ENCODE results near the gene ST3GAL3. TPM values are rescaled to one million over a fixed set of nuclear protein-coding genes. Genes with fewer than 3 reads are reported as not detected.

ST3GAL3 gene
- total and polyA plus RNA-seq, 2 donors (not counting 3 experiments of a cell fraction or from before 2014, with no cell fraction given), result 14.3 to 35.8 TPM

DNA sequence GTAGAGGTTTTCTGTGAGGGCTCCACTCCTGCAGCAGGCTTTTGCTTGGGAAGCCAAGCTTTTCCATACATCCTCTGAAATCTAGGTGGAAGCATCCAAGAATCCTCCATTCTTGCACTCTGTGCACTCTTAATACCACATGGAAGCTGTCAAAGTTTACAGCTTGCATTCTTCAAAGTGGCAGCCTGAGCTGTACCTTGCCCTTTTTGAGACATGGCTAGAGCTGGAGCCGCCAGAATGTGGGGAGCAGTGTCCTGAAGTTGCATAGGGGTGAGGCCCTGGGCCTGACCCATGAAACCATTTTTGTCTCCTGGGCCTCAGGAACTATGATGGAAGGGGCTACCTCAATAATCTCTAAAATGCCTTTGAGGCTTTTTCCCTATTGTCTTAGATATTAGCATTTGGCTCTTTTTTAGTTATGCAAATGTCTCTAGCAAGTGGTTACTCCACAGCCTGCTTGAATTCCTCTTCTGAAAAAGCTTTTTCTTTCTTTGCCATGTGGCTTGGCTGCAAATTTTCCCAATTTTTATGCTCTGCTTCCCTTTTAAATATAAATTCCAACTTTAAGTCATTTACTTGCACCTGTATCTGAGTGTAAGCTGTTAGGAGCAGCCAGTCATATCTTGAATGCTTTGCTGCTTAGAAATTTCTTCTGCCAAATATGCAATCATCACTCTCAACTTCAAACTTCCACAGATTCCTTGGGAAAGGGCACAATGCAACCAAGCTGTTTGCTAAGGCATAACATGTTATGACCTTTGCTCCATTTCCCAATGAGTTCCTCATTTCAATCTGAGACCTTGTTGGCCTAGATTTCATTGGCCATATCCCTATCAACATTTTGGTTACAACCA, 134.2 kb downstream of the ST3GAL3 start:
- peaks cover 0 to 5% of the 10 kb centered on the region in 2 experiments for H3K36me3 ChIP-seq (ENCODE audit: control insufficient read depth in 2 of 2, extremely low read depth in 1 of 2, insufficient read depth in 2 of 2, low read length in 2 of 2)
- ChIA-PET POLR2A (no interaction called here), CTCF (interaction anchor here (1.2 kb wide), 1 partner anchor 12 kb away, joined by 3 read pairs; no protein-coding TSS in a partner anchor)
- dilution Hi-C loops (cut with MboI; ENCODE audit: extremely low pct_ligation_motif_present, low sequenced_read_pairs) (no loop called here), intact Hi-C loops (cut with micrococcal nuclease) (no loop called here)
- DNase-seq (ENCODE audit: low read depth, low spot score) (no peak), FAIRE-seq (no peak)
- H4K20me1 ChIP-seq (replicated peaks; ENCODE audit: control insufficient read depth, extremely low read depth, insufficient read depth, low read length), result no peaks in the 10 kb centered on the region
- H3K9ac ChIP-seq (replicated peaks; ENCODE audit: extremely low read depth, insufficient read depth, low read length), result no peak overlapping the region
- no peak overlapping the region for H3K4me2 ChIP-seq (ENCODE audit: insufficient read depth, low read length)
- no peak overlapping the region for H3K4me3 ChIP-seq (replicated peaks in 1 of 3; ENCODE audit: insufficient read depth in 1 of 3, low read depth in 1 of 3, low read length in 3 of 3)
- TF ChIP-seq FOS (IDR thresholded peaks at IDR 0.05; ENCODE audit: borderline replicate concordance, insufficient read depth, low read length), result no peak
- TF ChIP-seq MYC (IDR thresholded peaks at IDR 0.05; ENCODE audit: low read depth, low read length), result no peak
- TF ChIP-seq, protein P1, sequence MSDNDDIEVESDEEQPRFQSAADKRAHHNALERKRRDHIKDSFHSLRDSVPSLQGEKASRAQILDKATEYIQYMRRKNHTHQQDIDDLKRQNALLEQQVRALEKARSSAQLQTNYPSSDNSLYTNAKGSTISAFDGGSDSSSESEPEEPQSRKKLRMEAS (IDR thresholded peaks at IDR 0.05; ENCODE audit: insufficient read depth, insufficient read length), result no peak
- no peak for TF ChIP-seq POLR2A (IDR thresholded peaks at IDR 0.05; ENCODE audit: low read depth, low read length)
- no peak for TF ChIP-seq EZH2 (IDR thresholded peaks at IDR 0.05; ENCODE audit: borderline replicate concordance, low read depth, low read length, severe bottlenecking)
- no peak for TF ChIP-seq POLR2AphosphoS5 (IDR thresholded peaks at IDR 0.05; ENCODE audit: insufficient read depth, low read depth, low read length)
- no peak for TF ChIP-seq GATA2 (IDR thresholded peaks at IDR 0.05; ENCODE audit: insufficient read depth, insufficient read length, low read depth, low read length)
- no peak for TF ChIP-seq JUN (IDR thresholded peaks at IDR 0.05; ENCODE audit: borderline replicate concordance, insufficient read depth, insufficient read length, low read depth)
- TF ChIP-seq, protein P2, sequence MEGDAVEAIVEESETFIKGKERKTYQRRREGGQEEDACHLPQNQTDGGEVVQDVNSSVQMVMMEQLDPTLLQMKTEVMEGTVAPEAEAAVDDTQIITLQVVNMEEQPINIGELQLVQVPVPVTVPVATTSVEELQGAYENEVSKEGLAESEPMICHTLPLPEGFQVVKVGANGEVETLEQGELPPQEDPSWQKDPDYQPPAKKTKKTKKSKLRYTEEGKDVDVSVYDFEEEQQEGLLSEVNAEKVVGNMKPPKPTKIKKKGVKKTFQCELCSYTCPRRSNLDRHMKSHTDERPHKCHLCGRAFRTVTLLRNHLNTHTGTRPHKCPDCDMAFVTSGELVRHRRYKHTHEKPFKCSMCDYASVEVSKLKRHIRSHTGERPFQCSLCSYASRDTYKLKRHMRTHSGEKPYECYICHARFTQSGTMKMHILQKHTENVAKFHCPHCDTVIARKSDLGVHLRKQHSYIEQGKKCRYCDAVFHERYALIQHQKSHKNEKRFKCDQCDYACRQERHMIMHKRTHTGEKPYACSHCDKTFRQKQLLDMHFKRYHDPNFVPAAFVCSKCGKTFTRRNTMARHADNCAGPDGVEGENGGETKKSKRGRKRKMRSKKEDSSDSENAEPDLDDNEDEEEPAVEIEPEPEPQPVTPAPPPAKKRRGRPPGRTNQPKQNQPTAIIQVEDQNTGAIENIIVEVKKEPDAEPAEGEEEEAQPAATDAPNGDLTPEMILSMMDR (IDR thresholded peaks at IDR 0.05; ENCODE audit: extremely low read depth in 1 of 2, insufficient read depth in 1 of 2, low read depth in 1 of 2, low read length in 2 of 2), result no peak
- BruUV-seq (replicated peaks), result no TSS peak
- H3K27me3 ChIP-seq (ENCODE audit: control insufficient read depth in 2 of 2, insufficient read depth in 2 of 2, low read length in 2 of 2), result no peaks in the 10 kb centered on the region
- H3K79me2 ChIP-seq (ENCODE audit: control insufficient read depth, insufficient read depth, low read length), result no peaks in the 10 kb centered on the region
- no peaks in the 10 kb centered on the region for H3K4me1 ChIP-seq (ENCODE audit: control insufficient read depth, extremely low read depth, insufficient read depth, low read length)
- H3K9me3 ChIP-seq (replicated peaks; ENCODE audit: control insufficient read depth, insufficient read depth, low read length), result no peaks in the 10 kb centered on the region
- no peak overlapping the region for H3K27ac ChIP-seq (ENCODE audit: insufficient read depth, low read depth, low read length)
- no peak overlapping the region for H2AFZ ChIP-seq (ENCODE audit: low read depth, low read length)
- H3K9me1 ChIP-seq (replicated peaks; ENCODE audit: control insufficient read depth, extremely low read depth, insufficient read depth, low read length), result no peaks in the 10 kb centered on the region
